ENCODE measurements around the gene DNAAF8. TPM values are rescaled to one million over a fixed set of nuclear protein-coding genes. Genes with fewer than 3 reads are reported as not detected.

DNAAF8 gene
- total RNA-seq, 1 experiment from 2014 or later: 0.39 TPM

DNA sequence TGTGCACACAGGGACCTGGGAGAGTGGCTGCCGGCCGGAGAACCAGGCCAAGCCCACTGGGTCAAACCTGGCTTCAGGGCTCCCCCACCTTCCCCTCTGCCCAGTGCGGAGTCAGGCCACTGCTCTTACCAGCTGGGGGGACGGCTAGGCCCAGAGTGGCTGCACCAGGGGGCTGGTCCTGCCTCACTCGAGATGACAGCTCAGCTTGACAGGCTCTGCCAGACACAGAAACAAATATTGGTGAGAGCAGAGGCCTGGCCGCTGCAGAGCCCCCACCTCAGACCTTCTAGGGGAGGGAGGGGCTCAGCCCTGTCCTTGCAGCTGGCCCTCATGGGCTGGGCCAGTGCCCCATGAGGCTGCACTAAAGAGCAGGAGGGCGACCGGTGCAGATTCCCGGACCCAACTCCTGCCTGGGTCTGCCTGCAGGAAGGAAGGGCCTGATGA lies 36.5 kb upstream of the DNAAF8 start:
- H2AFZ ChIP-seq (ENCODE audit: low read length): no peak overlapping the region
- no peaks in the 10 kb centered on the region for H4K20me1 ChIP-seq (ENCODE audit: control insufficient read depth, insufficient read depth, insufficient read length)
- no peak overlapping the region for H3K23ac ChIP-seq (ENCODE audit: insufficient read length, low read depth, low read length)
- TF ChIP-seq CTCF (conservative IDR thresholded peaks at IDR 0.05): no peak
- H2AK5ac ChIP-seq (ENCODE audit: insufficient read length, low read length): no peak overlapping the region
- no peaks in the 10 kb centered on the region for H3K9me3 Mint-ChIP-seq
- H3K27me3 Mint-ChIP-seq (ENCODE audit: low read depth): no peaks in the 10 kb centered on the region; the same call in 1 of the 2 replicates
- no peak overlapping the region for H3K4ac ChIP-seq (ENCODE audit: low read depth, low read length)
- no peaks in the 10 kb centered on the region for H3K9me3 ChIP-seq (ENCODE audit: control insufficient read depth, low read depth, low read length)
- H2BK12ac ChIP-seq (ENCODE audit: insufficient read length, low read depth, low read length): no peak overlapping the region
- H2BK120ac ChIP-seq (ENCODE audit: low read depth, low read length, poor library complexity, severe bottlenecking): no peak overlapping the region
- H3K79me1 ChIP-seq (ENCODE audit: insufficient read depth, low read depth, low read length, poor library complexity, severe bottlenecking): no peaks in the 10 kb centered on the region
- no peak for DNase-seq
- H3T11ph ChIP-seq (ENCODE audit: low read length): no peak overlapping the region
- H2BK15ac ChIP-seq (ENCODE audit: low read depth, low read length): no peak overlapping the region
- peaks cover 14 to 63% (median 48%) of the 10 kb centered on the region in 3 experiments; a peak in 6 of 7 replicates for H3K36me3 Mint-ChIP-seq (ENCODE audit: insufficient read depth in 1 of 3, low read depth in 3 of 3)
- H3K14ac ChIP-seq (ENCODE audit: insufficient read depth, low read length): no peak overlapping the region
- H3K4me1 ChIP-seq (ENCODE audit: insufficient read depth, low read length): no peaks in the 10 kb centered on the region
- H3K9ac ChIP-seq (ENCODE audit: extremely low read depth, insufficient read length, low read length): no peak overlapping the region
- no peak overlapping the region for H3K18ac ChIP-seq (ENCODE audit: insufficient read length, low read depth, low read length)
- no peak overlapping the region for H3K56ac ChIP-seq (ENCODE audit: insufficient read length, low read depth, low read length)
- H3K23me2 ChIP-seq (ENCODE audit: insufficient read length, low read depth, low read length, poor library complexity, severe bottlenecking): peaks cover 3% of the 10 kb centered on the region
- no peaks in the 10 kb centered on the region for H3K4me1 Mint-ChIP-seq
- no peaks in the 10 kb centered on the region for H3K79me2 ChIP-seq (ENCODE audit: insufficient read depth, low read length)
- H4K8ac ChIP-seq (replicated peaks; ENCODE audit: insufficient read length, low read depth, low read length): no peak overlapping the region
- no peak overlapping the region for H4K5ac ChIP-seq (ENCODE audit: insufficient read length, low read depth, low read length)
- H3K27ac Mint-ChIP-seq: no peak overlapping the region
- no CpG with 5 or more reads among the region's 9 CpGs for WGBS (ENCODE audit: extremely low coverage, insufficient read length, low lambda C conversion rate)
- H3K4me3 Mint-ChIP-seq: no peak overlapping the region
- H2BK20ac ChIP-seq (ENCODE audit: low read depth, low read length, poor library complexity, severe bottlenecking): no peak overlapping the region
- H3K27ac ChIP-seq (ENCODE audit: insufficient read length, low read depth, low read length): no peak overlapping the region
- H4K91ac ChIP-seq (ENCODE audit: insufficient read length, low read depth, low read length): no peak overlapping the region
- H3K4me2 ChIP-seq (ENCODE audit: insufficient read depth, insufficient read length, low read length): no peak overlapping the region
- no peaks in the 10 kb centered on the region for H3K27me3 ChIP-seq (ENCODE audit: insufficient read depth, low read length)
- H2BK5ac ChIP-seq (ENCODE audit: insufficient read length, low read length): no peak overlapping the region
